A673 (cell line): Measurements from ENCODE around the gene CAAP1. TPM values are rescaled to one million over a fixed set of nuclear protein-coding genes. Genes with fewer than 3 reads are reported as not detected.

Experiments
- BruUV-seq: library from RNA; stranded (reverse); fragments of 400-500 nt; replicated peaks from 2 replicates; lab custom pipeline; 2021; lab: Mats Ljungman, UMichigan
- CTCF ChIA-PET: fragments of 300-600 bp; sonication (Branson Sonifier 250); formaldehyde crosslinking; loops from one replicate; lab custom pipeline; 2022; ENCODE audit warnings: antibody characterized with exemption; lab: Charles Lee
- POLR2A ChIA-PET: fragments of 300-600 bp; sonication (Branson Sonifier 250); formaldehyde crosslinking; loops from one replicate; lab custom pipeline; 2022; ENCODE audit warnings: antibody characterized with exemption; ENCODE audit not compliant: low non-redundant PET; lab: Charles Lee
- DNase-seq: peaks from one replicate; pipeline ENCODE4 v3.0.0-alpha.2; 2015; ENCODE audit warnings: low spot score
- H3K27ac ChIP-seq: fragments of 200-600 bp; sonication (generic); 2 replicates; pipeline ENCODE4 v1.5.1; 2016; ENCODE audit warnings: mixed run types, low read depth, mild to moderate bottlenecking, mixed read lengths, antibody characterized with exemption, low read length; ENCODE audit not compliant: poor library complexity, severe bottlenecking
- H3K27me3 ChIP-seq: fragments of 200-600 bp; sonication (generic); replicated peaks from 2 replicates; pipeline ENCODE4 v1.6.1; 2017; ENCODE audit warnings: mixed run types, low read depth, mild to moderate bottlenecking, mixed read lengths, antibody characterized with exemption, low read length; ENCODE audit not compliant: insufficient read depth, poor library complexity
- H3K36me3 ChIP-seq: fragments of 200-600 bp; sonication (generic); 2 replicates; pipeline ENCODE4 v1.6.1; 2016; ENCODE audit warnings: mixed run types, mild to moderate bottlenecking, mixed read lengths, antibody characterized with exemption, low read length; ENCODE audit not compliant: insufficient read depth, poor library complexity, severe bottlenecking
- H3K4me1 ChIP-seq: fragments of 200-600 bp; sonication (generic); 2 replicates; pipeline ENCODE4 v1.6.1; 2017; ENCODE audit warnings: mixed run types, mild to moderate bottlenecking, mixed read lengths, antibody characterized with exemption, low read length; ENCODE audit not compliant: insufficient read depth, poor library complexity, severe bottlenecking
- H3K4me3 ChIP-seq: fragments of 200-600 bp; sonication (generic); 2 replicates; pipeline ENCODE4 v1.5.1; 2016; ENCODE audit warnings: low read depth, mixed run types, mild to moderate bottlenecking, mixed read lengths, low read length; ENCODE audit not compliant: poor library complexity, severe bottlenecking
- H3K9me3 ChIP-seq: fragments of 200-600 bp; sonication (generic); 2 replicates; pipeline ENCODE4 v1.6.1; 2016; ENCODE audit warnings: mixed run types, low read depth, mild to moderate bottlenecking, mixed read lengths, antibody characterized with exemption, low read length; ENCODE audit not compliant: poor library complexity, severe bottlenecking
- EZH2 ChIP-seq: fragments of 200-600 bp; sonication (generic); IDR thresholded peaks from 2 replicates; pipeline ENCODE4 v1.6.1; 2017; ENCODE audit warnings: borderline replicate concordance, low read depth, mild to moderate bottlenecking, mixed read lengths, antibody characterized with exemption, low read length; ENCODE audit not compliant: poor library complexity, severe bottlenecking
- intact Hi-C: fragments of 100-400 bp; cut with micrococcal nuclease; formaldehyde crosslinking; loops from one replicate; pipeline ENCODE4 v1.10.0; 2022; ENCODE audit not compliant: unreplicated experiment
- total RNA-seq: library from RNA; stranded (reverse); gene quantifications from 2 replicates; pipeline ENCODE4 v1.2.3, GENCODE V29; 2021
- TF ChIP-seq, protein P1 (sequence below): fragments of 300-800, 200-600 bp; sonication (generic); conservative IDR thresholded peaks from 2 replicates; pipeline ENCODE4 v1.5.1; 2017; ENCODE audit warnings: low read depth, mild to moderate bottlenecking, antibody characterized with exemption, low read length, moderate library complexity, mixed read lengths

The CAAP1 gene
- total RNA-seq, 1 experiment from 2014 or later, result 9.1 TPM

- Histone ChIP-seq H3K9me3 (no peaks in the 10 kb centered on the region), H3K4me3 (no peak overlapping the region), H3K4me1 (no peaks in the 10 kb centered on the region), H3K27me3 (no peaks in the 10 kb centered on the region), H3K27ac (no peak overlapping the region), H3K36me3 (no peaks in the 10 kb centered on the region)
- ChIA-PET CTCF (no interaction called here), POLR2A (no interaction called here)
- TF ChIP-seq EZH2, result no peak
- TF ChIP-seq, protein P1, sequence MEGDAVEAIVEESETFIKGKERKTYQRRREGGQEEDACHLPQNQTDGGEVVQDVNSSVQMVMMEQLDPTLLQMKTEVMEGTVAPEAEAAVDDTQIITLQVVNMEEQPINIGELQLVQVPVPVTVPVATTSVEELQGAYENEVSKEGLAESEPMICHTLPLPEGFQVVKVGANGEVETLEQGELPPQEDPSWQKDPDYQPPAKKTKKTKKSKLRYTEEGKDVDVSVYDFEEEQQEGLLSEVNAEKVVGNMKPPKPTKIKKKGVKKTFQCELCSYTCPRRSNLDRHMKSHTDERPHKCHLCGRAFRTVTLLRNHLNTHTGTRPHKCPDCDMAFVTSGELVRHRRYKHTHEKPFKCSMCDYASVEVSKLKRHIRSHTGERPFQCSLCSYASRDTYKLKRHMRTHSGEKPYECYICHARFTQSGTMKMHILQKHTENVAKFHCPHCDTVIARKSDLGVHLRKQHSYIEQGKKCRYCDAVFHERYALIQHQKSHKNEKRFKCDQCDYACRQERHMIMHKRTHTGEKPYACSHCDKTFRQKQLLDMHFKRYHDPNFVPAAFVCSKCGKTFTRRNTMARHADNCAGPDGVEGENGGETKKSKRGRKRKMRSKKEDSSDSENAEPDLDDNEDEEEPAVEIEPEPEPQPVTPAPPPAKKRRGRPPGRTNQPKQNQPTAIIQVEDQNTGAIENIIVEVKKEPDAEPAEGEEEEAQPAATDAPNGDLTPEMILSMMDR, result no peak
- DNase-seq, result no peak
- no TSS peak for BruUV-seq
- intact Hi-C loops, result no loop called here
Observed at GRCh38 chr9:26807161-26807560, 85.4 kb downstream of the CAAP1 start.

- no peak for TF ChIP-seq EZH2
- TF ChIP-seq, protein P1, result no peak
- CTCF ChIA-PET, result no interaction called here
- H3K4me3 ChIP-seq, result no peak overlapping the region
- POLR2A ChIA-PET, result no interaction called here
- intact Hi-C loops, result no loop called here
- no TSS peak for BruUV-seq
- no peaks in the 10 kb centered on the region for H3K9me3 ChIP-seq
- no peaks in the 10 kb centered on the region for H3K36me3 ChIP-seq
- no peak overlapping the region for H3K27ac ChIP-seq
- no peak for DNase-seq
- H3K4me1 ChIP-seq, result no peaks in the 10 kb centered on the region
- no peaks in the 10 kb centered on the region for H3K27me3 ChIP-seq
Observed at GRCh38 chr9:26802921-26803320, 89.7 kb downstream of the CAAP1 start.

DNA sequence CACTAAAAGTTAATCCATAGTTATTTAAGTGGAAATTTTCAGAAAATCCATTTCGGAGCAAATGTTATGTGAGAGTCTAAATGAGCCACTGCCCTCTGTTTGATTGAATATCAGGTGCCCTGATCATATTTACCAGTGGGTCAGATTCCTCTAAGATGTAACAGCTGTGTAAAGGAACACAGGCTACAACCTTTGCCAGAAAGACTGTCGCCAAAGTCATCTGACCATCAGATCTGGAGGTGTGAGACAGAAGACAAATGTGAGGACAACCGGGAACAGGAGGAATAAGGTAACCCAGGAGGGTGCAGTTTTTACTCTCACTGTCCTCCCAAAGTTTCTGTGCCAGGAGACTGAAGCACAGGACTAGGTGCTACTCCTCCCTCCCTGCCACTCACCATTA is 90.8 kb downstream of the CAAP1 start:
- no TSS peak for BruUV-seq
- no peak for TF ChIP-seq EZH2
- TF ChIP-seq, protein P1, result no peak
- ChIA-PET POLR2A (no interaction called here), CTCF (no interaction called here)
- Histone ChIP-seq H3K9me3 (no peaks in the 10 kb centered on the region), H3K27ac (no peak overlapping the region), H3K27me3 (no peaks in the 10 kb centered on the region), H3K4me1 (no peaks in the 10 kb centered on the region), H3K36me3 (no peaks in the 10 kb centered on the region), H3K4me3 (no peak overlapping the region)
- DNase-seq, result no peak
- intact Hi-C loops, result no loop called here
